Lower leg skin (tissue), 3 donors: ENCODE results near the gene ZFYVE27.

Source experiments
- POLR2A ChIP-seq, 2 donors: fragments of 450-650 bp; IDR thresholded peaks; one replicate each; pipeline ENCODE4 v1.6.1; 2016 to 2017; ENCODE audit warnings: antibody characterized with exemption in 2 of 2, mild to moderate bottlenecking in 1 of 2, moderate library complexity in 1 of 2
- TF ChIP-seq, protein P1 (sequence below), 3 donors: fragments of 450-650 bp; IDR thresholded peaks; one replicate each; pipeline ENCODE4 v1.5.1; 2016; ENCODE audit warnings: antibody characterized with exemption in 3 of 3, mild to moderate bottlenecking in 3 of 3, moderate library complexity in 2 of 3

DNA sequence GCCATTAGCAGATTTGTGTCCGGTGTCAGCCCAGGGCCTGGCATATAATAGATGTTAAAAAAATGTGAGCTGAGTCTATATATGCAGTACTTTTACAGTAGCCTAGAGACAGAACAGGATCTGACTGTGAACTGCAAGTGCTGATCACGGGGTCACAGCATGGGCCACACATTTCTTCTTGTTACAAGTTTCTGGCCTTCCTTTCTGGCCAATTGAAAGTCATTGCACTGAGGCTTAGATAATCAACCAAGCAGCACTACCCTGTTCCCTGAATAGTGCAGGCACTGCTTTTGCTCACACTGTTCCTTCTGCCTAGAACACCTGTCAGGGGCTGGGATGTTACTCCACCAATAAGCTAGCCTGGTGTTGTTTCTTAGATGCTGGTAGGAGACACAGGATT lies 28.8 kb upstream of the ZFYVE27 start:
- TF ChIP-seq POLR2A (IDR thresholded peaks at IDR 0.05): no peak
- TF ChIP-seq, protein P1, sequence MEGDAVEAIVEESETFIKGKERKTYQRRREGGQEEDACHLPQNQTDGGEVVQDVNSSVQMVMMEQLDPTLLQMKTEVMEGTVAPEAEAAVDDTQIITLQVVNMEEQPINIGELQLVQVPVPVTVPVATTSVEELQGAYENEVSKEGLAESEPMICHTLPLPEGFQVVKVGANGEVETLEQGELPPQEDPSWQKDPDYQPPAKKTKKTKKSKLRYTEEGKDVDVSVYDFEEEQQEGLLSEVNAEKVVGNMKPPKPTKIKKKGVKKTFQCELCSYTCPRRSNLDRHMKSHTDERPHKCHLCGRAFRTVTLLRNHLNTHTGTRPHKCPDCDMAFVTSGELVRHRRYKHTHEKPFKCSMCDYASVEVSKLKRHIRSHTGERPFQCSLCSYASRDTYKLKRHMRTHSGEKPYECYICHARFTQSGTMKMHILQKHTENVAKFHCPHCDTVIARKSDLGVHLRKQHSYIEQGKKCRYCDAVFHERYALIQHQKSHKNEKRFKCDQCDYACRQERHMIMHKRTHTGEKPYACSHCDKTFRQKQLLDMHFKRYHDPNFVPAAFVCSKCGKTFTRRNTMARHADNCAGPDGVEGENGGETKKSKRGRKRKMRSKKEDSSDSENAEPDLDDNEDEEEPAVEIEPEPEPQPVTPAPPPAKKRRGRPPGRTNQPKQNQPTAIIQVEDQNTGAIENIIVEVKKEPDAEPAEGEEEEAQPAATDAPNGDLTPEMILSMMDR (IDR thresholded peaks at IDR 0.05): no peak
